Measurements from ENCODE around the gene CLDN7. TPM values are rescaled to one million over a fixed set of nuclear protein-coding genes. Genes with fewer than 3 reads are reported as not detected.

The CLDN7 gene
- total RNA-seq, 2 experiments from 2014 or later: 1.1 to 1.2 TPM

- H3K27ac ChIP-seq (ENCODE audit: low read depth in 1 of 2, low read length in 2 of 2): peak overlapping the region; percentile 88
- Mint-ChIP-seq H3K4me3 (peak overlapping the region; percentile 94), H3K36me3 (ENCODE audit: low read depth) (peaks cover 82% of the 10 kb centered on the region), H3K4me1 (ENCODE audit: low read depth) (peaks cover 65% of the 10 kb centered on the region), H3K9me3 (no peaks in the 10 kb centered on the region), H3K27me3 (peaks cover 4% of the 10 kb centered on the region), H3K27ac (peak overlapping the region; percentile 93)
- ChIA-PET POLR2A (interaction anchor here (0.7 to 17.0 kb wide), 15 partner anchors 12 to 882 kb away, joined by 3 to 234 read pairs (median 4); partner anchors contain the start of genes ACADVL, ACAP1, CTDNEP1 and DLG4), CTCF (interaction anchor here (1.8 kb wide), 1 partner anchor 18 kb away, joined by 5 read pairs; no protein-coding TSS in a partner anchor)
- H3K4me3 ChIP-seq (ENCODE audit: low read length): peak overlapping the region; percentile 93
- intact Hi-C loops (cut with DNase I, micrococcal nuclease): loop anchor here (1.0 to 10.0 kb wide), 2 partner anchors 335 to 606 kb away; no protein-coding TSS in a partner anchor
- DNase-seq (peak in 5 of 14 experiments; percentile 27 to 75 (median 57)), ATAC-seq (ENCODE audit: poor library complexity) (no peak)
- H3K9me3 ChIP-seq (ENCODE audit: control insufficient read depth in 1 of 2, insufficient read depth in 1 of 2, low read length in 2 of 2): no peaks in the 10 kb centered on the region
- TF ChIP-seq CTCF (IDR thresholded peaks at IDR 0.05): no peak
- peaks cover 68% of the 10 kb centered on the region for H3K4me1 ChIP-seq (ENCODE audit: insufficient read depth, low read length)
- peaks cover 34% of the 10 kb centered on the region for H3K36me3 ChIP-seq (ENCODE audit: insufficient read depth, low read length)
- H3K27me3 ChIP-seq (ENCODE audit: control insufficient read depth in 1 of 2, insufficient read depth in 2 of 2, low read length in 2 of 2): no peaks in the 10 kb centered on the region
These were observed 23.7 kb downstream of the CLDN7 start for GRCh38 chr17:7238420-7239090.

- peaks cover 34% of the 10 kb centered on the region for H3K36me3 ChIP-seq (ENCODE audit: insufficient read depth, low read length)
- Mint-ChIP-seq H3K36me3 (ENCODE audit: low read depth) (peaks cover 78% of the 10 kb centered on the region), H3K27ac (peak overlapping the region; percentile 93), H3K9me3 (no peaks in the 10 kb centered on the region), H3K4me3 (peak overlapping the region; percentile 94), H3K27me3 (peaks cover 4% of the 10 kb centered on the region), H3K4me1 (ENCODE audit: low read depth) (peaks cover 68% of the 10 kb centered on the region)
- no peak for TF ChIP-seq CTCF (IDR thresholded peaks at IDR 0.05)
- CTCF ChIA-PET: interaction anchor here (1.8 kb wide), 1 partner anchor 17 kb away, joined by 5 read pairs; no protein-coding TSS in a partner anchor
- intact Hi-C loops (cut with DNase I, micrococcal nuclease): loop anchor here (1.0 to 10.0 kb wide), 2 partner anchors 18 to 607 kb away; no protein-coding TSS in a partner anchor
- H3K27ac ChIP-seq (ENCODE audit: low read depth in 1 of 2, low read length in 2 of 2): peak overlapping the region; percentile 39 to 88
- ATAC-seq (ENCODE audit: poor library complexity): peak; percentile 12
- POLR2A ChIA-PET: interaction anchor here (0.7 to 17.0 kb wide), 15 partner anchors 13 to 882 kb away, joined by 3 to 234 read pairs (median 4); partner anchors contain the start of genes ACADVL, ACAP1, CTDNEP1 and DLG4
- H3K4me1 ChIP-seq (ENCODE audit: insufficient read depth, low read length): peaks cover 69% of the 10 kb centered on the region
- H3K4me3 ChIP-seq (ENCODE audit: low read length): peak overlapping the region; percentile 93
- peak; percentile 63 to 91 (median 81) for DNase-seq
- no peaks in the 10 kb centered on the region for H3K27me3 ChIP-seq (ENCODE audit: control insufficient read depth in 1 of 2, insufficient read depth in 2 of 2, low read length in 2 of 2)
- no peaks in the 10 kb centered on the region for H3K9me3 ChIP-seq (ENCODE audit: control insufficient read depth in 1 of 2, insufficient read depth in 1 of 2, low read length in 2 of 2)
These were observed 24.4 kb downstream of the CLDN7 start for GRCh38 chr17:7237761-7238419.

GRCh38 chr17:7237266-7237760 is 25.0 kb downstream of the CLDN7 start:
- H3K27me3 ChIP-seq (ENCODE audit: control insufficient read depth in 1 of 2, insufficient read depth in 2 of 2, low read length in 2 of 2): no peaks in the 10 kb centered on the region
- ATAC-seq (ENCODE audit: poor library complexity) (no peak), DNase-seq (no peak)
- Mint-ChIP-seq H3K9me3 (no peaks in the 10 kb centered on the region), H3K36me3 (ENCODE audit: low read depth) (peaks cover 74% of the 10 kb centered on the region), H3K27me3 (no peaks in the 10 kb centered on the region), H3K4me1 (ENCODE audit: low read depth) (peaks cover 65% of the 10 kb centered on the region), H3K27ac (peak overlapping the region; percentile 93), H3K4me3 (peak overlapping the region; percentile 94)
- POLR2A ChIA-PET: interaction anchor here (0.7 to 17.0 kb wide), 10 partner anchors 13 to 883 kb away, joined by 3 to 234 read pairs (median 4); partner anchors contain the start of genes ACADVL, ACAP1, CTDNEP1 and DLG4
- H3K4me1 ChIP-seq (ENCODE audit: insufficient read depth, low read length): peaks cover 72% of the 10 kb centered on the region
- H3K36me3 ChIP-seq (ENCODE audit: insufficient read depth, low read length): peaks cover 34% of the 10 kb centered on the region
- no peak for TF ChIP-seq CTCF (IDR thresholded peaks at IDR 0.05)
- H3K4me3 ChIP-seq (ENCODE audit: low read length): peak overlapping the region; percentile 93
- intact Hi-C loops (cut with DNase I, micrococcal nuclease): loop anchor here (1.0 to 10.0 kb wide), 2 partner anchors 17 to 607 kb away; no protein-coding TSS in a partner anchor
- no peaks in the 10 kb centered on the region for H3K9me3 ChIP-seq (ENCODE audit: control insufficient read depth in 1 of 2, insufficient read depth in 1 of 2, low read length in 2 of 2)
- peak overlapping the region in 1 of 2 donors; percentile 88 for H3K27ac ChIP-seq (ENCODE audit: low read depth in 1 of 2, low read length in 2 of 2)
- CTCF ChIA-PET: interaction anchor here (1.8 to 3.5 kb wide), 2 partner anchors 16 kb away, joined by 5 to 19 read pairs; partner anchors contain the start of genes ACADVL and DLG4
